Ovary (tissue), 3 donors: ENCODE results near the gene NAALADL2.

ENCODE experiments used
- CTCF ChIP-seq, 3 donors: fragments of 450-650 bp in 2 of 3; fragments of 200-600 bp in 1 of 3; IDR thresholded peaks; one replicate each; pipeline versions ENCODE4 v1.5.1 to v1.8.0; 2016 to 2022; ENCODE audit warnings: antibody characterized with exemption in 3 of 3, mild to moderate bottlenecking in 1 of 3
- EP300 ChIP-seq: sonication (generic); formaldehyde crosslinking; IDR thresholded peaks from one replicate; pipeline ENCODE4 v1.6.1; 2017; ENCODE audit warnings: antibody characterized with exemption
- POLR2A ChIP-seq: fragments of 450-650 bp; IDR thresholded peaks from one replicate; pipeline ENCODE4 v1.6.1; 2017; ENCODE audit warnings: antibody characterized with exemption, mild to moderate bottlenecking, moderate library complexity
- donor health status: DM: no; HTN: no; CAD: no.

GRCh38 chr3:175312791-175313190 is 453.7 kb downstream of the NAALADL2 start:
- TF ChIP-seq CTCF (IDR thresholded peaks at IDR 0.05) (no peak), POLR2A (no peak), EP300 (no peak)
